Activated CD8-positive, alpha-beta memory T cell treated with anti-CD3 and anti-CD28 coated beads, Interleukin-2, amount 50 U/mL, for 48 hours (primary cell): Measurements from ENCODE around the gene ZDHHC19.
"Not testable (repeated sequence)": the region's sequence is repeated elsewhere in the genome, so short reads cannot be mapped to it uniquely, and the experiment has no call there.

Experiments used
- DNase-seq: peaks from one replicate; pipeline ENCODE4 v3.0.0-alpha.2; 2020

Gene ZDHHC19

GRCh38 chr3:196222876-196223595 is 11.8 kb upstream of the ZDHHC19 start:
- DNase-seq = no peak

GRCh38 chr3:196220991-196221390 is 9.8 kb upstream of the ZDHHC19 start:
- no peak for DNase-seq

- no peak for DNase-seq
These were observed 9.4 kb upstream of the ZDHHC19 start for GRCh38 chr3:196220587-196220986.

- DNase-seq = no peak
These were observed 8.7 kb upstream of the ZDHHC19 start for GRCh38 chr3:196219970-196220311.

GRCh38 chr3:196219194-196219969 is 8.2 kb upstream of the ZDHHC19 start:
- no peak for DNase-seq

- no peak for DNase-seq
These were observed 7.0 kb upstream of the ZDHHC19 start for GRCh38 chr3:196218155-196218712.

- DNase-seq = no peak
These were observed 6.3 kb upstream of the ZDHHC19 start for GRCh38 chr3:196217307-196218154.

GRCh38 chr3:196216681-196217211 is 5.5 kb upstream of the ZDHHC19 start:
- DNase-seq = no peak

GRCh38 chr3:196216089-196216564 is 4.9 kb upstream of the ZDHHC19 start, which contains the start of gene SLC51A:
SLC51A (plus strand) TSS chr3:196216534; CDS start chr3:196216713, 179 bp downstream.
- no peak for DNase-seq

- no peak for DNase-seq
These were observed 4.4 kb upstream of the ZDHHC19 start for GRCh38 chr3:196215493-196216020.

- DNase-seq = no peak
These were observed 3.7 kb upstream of the ZDHHC19 start for GRCh38 chr3:196214783-196215441.

GRCh38 chr3:196209944-196210672 is 1.1 kb downstream of the ZDHHC19 start:
- DNase-seq = not testable (repeated sequence)

GRCh38 chr3:196208942-196209695 is 2.1 kb downstream of the ZDHHC19 start:
- no peak for DNase-seq

GRCh38 chr3:196207833-196208607 is 3.2 kb downstream of the ZDHHC19 start:
- DNase-seq = peak; percentile 80

GRCh38 chr3:196207159-196207832 is 3.9 kb downstream of the ZDHHC19 start:
- DNase-seq = no peak

- DNase-seq = not testable (repeated sequence)
These were observed 5.6 kb downstream of the ZDHHC19 start for GRCh38 chr3:196205442-196206205.

GRCh38 chr3:196203846-196204245 is 7.4 kb downstream of the ZDHHC19 start:
- no peak for DNase-seq

GRCh38 chr3:196202516-196202970 is 8.7 kb downstream of the ZDHHC19 start:
- no peak for DNase-seq
